T1000 (cell line): ENCODE results near the gene C12orf75.
A peak's percentile ranks its signal among the peaks of the same experiment; 100 is the strongest.

ENCODE experiments used
- DNase-seq: peaks from one replicate; lab custom pipeline; 2025; ENCODE audit warnings: mixed read lengths; lab: John Stamatoyannopoulos, UW

The C12orf75 gene

DNA sequence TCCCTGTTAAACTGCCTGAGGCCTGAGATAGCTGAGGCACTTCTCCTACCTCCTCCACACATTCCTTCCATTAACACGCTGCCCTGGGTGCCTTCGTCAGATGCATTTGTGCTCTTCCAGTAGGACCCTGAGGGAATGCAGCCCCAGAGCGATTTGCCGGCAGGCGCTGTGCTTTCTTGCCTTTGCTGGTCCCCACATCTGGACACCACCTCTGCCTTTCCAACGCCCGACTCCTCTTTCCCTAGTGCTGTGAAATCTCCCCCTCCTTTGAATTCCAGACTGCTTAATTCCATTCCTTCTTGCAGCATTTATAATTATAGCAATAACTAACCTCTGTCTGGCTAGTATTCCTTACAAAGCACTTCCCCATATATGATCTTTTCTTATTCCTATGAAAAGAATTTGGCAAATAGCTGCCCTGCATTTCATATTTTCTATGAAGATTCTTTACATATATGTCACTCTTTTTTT is 88.4 kb downstream of the C12orf75 start:
- no peak for DNase-seq

DNA sequence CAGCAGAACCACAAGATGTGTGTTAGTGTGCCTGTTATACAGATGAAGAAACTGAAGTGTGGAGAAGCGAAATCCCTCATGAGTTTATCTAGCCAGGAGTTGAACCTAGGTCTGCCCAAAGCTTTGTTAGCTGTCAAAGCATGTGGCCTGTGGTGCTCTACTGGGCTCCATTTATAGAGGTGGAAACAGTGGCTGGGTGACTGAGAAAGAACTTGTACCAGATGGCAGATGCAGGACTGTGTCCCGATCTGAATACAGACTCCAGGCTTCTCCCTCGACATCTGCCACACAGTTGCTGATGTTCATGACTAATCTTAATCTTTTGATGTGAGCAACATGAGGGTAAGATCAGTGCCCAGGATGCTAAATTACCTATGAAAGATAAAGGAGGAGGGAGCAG is 89.1 kb downstream of the C12orf75 start:
- no peak for DNase-seq

DNA sequence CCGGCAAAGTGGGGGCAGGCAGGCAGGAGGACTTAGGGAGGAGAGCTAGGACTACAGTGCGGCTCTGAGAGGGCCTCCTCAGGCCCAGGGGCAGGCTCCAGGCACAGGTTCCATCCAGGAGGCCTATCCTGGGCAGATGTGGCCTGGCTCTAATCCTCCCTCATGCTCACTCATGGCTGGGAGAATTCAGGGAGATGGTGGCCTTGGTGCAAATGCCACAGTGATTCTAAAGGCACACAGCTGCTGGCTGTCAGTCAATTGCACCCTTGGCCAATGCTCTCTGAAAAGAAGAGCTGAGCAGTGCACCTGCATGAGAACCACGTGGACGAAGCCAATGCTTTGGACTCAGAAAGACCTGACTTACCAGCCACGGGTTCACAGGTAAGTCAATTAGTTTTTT is 89.6 kb downstream of the C12orf75 start:
- DNase-seq = no peak

DNA sequence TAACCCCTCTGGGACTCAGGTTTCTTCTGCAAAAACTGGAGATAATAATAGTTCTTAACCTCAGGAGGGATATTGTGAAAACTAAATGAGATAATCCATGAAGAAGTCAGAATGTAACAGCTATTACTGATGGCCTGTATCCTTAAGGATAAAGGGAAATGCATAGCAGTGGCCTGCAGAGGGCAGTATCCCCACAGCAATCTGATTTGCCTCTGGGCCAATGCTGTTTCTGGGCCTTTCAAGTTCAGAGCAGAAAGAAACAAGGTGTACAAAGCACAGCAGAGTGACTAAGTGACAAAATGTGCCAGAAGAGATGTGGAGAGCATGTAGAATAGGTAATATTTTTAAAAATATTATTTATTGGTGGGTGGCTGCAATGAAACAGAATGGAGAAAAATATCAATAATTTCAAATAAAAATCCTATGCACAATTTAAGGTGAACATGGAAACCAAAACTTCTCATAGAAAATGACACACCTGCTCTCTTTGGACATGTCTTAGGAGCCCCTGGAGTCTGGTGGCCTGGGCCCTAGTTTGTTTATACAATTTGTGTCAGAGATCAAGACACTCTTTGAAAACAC is 90.3 kb downstream of the C12orf75 start:
- DNase-seq = peak; percentile 39
